Nephron progenitor cell (in vitro differentiated cells): ENCODE data around the gene NXPE4.
"Not testable (repeated sequence)": the region's sequence is repeated elsewhere in the genome, so short reads cannot be mapped to it uniquely, and the experiment has no call there.

Experiments
- DNase-seq: peaks from one replicate; pipeline ENCODE4 v3.0.0; 2021
- H3K27ac Mint-ChIP-seq: 2 replicates; pipeline ENCODE4 v1.8.0; 2021; ENCODE audit warnings: mild to moderate bottlenecking, moderate library complexity, mixed read lengths
- H3K27me3 Mint-ChIP-seq: 2 replicates; pipeline ENCODE4 v1.8.0; 2021; ENCODE audit warnings: mild to moderate bottlenecking, low read depth, mixed read lengths; ENCODE audit not compliant: poor library complexity
- H3K36me3 Mint-ChIP-seq: 2 replicates; pipeline ENCODE4 v1.8.0; 2021; ENCODE audit warnings: low read depth, mixed read lengths
- H3K4me1 Mint-ChIP-seq: 2 replicates; pipeline ENCODE4 v1.8.0; 2021; ENCODE audit warnings: mixed read lengths
- H3K4me3 Mint-ChIP-seq: 2 replicates; pipeline ENCODE4 v1.8.0; 2021; ENCODE audit warnings: mild to moderate bottlenecking, moderate library complexity, mixed read lengths
- H3K9me3 Mint-ChIP-seq: 2 replicates; pipeline ENCODE4 v1.8.0; 2021; ENCODE audit warnings: mild to moderate bottlenecking, moderate library complexity, mixed read lengths
- TF ChIP-seq, protein P1 (sequence below): fragments of 200-600 bp; sonication (generic); IDR thresholded peaks from 2 replicates; pipeline ENCODE4 v1.5.0; 2021; ENCODE audit warnings: antibody characterized with exemption

Gene NXPE4

DNA sequence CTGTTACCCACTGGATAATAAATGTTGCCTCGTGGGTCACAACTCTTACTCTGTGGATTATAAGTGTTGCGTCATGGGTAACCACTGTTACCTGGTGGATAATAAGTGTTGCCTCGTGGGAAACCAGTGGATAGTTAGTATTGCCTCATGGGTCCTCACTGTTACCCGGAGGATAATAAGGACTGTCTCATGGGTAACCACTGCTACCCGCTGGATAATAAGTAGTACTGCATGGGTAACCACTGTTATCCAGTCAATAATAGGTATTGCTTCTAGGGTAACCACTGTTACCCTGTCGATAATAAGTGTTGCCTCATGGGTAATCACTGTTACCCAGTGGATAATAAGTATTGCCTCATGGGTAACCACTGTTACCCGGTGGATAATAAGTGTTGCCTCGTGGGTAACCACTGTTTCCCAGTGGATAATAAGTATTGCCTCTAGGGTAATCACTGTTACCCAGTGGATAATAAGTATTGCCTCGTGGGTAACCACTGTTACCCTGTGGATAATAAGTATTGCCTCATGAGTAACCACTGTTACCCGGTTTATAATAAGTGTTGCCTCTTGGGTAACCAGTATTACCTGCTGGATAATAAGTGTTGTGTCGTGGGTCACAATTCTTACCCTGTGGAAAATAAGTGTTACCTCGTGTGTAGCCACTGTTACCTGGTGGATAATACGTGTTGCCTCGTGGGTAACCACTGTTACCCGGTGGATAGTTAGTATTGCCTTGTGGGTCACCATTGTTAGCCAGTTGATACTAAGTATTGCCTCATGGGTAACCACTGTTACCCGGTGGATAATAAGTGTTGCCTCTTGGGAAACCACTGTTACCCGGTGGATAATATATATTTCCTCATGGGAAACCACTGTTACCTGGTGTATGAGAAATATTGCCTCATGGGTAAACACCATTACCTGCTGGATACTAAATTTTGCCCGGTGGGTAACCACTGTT is 15.7 kb upstream of the NXPE4 start:
- no peak for DNase-seq
- TF ChIP-seq, protein P1, sequence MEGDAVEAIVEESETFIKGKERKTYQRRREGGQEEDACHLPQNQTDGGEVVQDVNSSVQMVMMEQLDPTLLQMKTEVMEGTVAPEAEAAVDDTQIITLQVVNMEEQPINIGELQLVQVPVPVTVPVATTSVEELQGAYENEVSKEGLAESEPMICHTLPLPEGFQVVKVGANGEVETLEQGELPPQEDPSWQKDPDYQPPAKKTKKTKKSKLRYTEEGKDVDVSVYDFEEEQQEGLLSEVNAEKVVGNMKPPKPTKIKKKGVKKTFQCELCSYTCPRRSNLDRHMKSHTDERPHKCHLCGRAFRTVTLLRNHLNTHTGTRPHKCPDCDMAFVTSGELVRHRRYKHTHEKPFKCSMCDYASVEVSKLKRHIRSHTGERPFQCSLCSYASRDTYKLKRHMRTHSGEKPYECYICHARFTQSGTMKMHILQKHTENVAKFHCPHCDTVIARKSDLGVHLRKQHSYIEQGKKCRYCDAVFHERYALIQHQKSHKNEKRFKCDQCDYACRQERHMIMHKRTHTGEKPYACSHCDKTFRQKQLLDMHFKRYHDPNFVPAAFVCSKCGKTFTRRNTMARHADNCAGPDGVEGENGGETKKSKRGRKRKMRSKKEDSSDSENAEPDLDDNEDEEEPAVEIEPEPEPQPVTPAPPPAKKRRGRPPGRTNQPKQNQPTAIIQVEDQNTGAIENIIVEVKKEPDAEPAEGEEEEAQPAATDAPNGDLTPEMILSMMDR: no peak
- Mint-ChIP-seq H3K9me3 (peaks cover 83% of the 10 kb centered on the region), H3K4me1 (no peaks in the 10 kb centered on the region), H3K36me3 (no peaks in the 10 kb centered on the region), H3K27ac (no peak overlapping the region), H3K4me3 (no peak overlapping the region), H3K27me3 (no peaks in the 10 kb centered on the region)

DNA sequence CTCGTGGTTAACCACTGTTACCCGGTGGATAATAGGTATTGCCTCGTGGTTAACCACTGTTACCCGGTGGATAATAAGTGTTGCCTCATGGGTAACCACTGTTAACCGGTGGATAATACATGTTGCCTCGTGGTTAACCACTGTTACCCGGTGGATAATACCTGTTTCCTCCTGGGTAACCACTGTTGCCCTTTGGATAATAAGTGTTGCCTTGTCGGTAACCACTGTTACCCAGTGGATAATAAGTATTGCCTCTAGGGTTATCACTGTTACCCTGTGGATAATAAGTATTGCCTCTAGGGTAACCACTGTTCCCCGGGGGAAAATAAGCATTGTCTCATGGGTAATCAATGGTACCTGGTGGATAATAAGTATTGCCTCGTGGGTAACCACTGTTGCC is 15.0 kb upstream of the NXPE4 start:
- no peak overlapping the region for H3K4me3 Mint-ChIP-seq
- no peaks in the 10 kb centered on the region for H3K27me3 Mint-ChIP-seq
- TF ChIP-seq, protein P1: no peak
- DNase-seq: no peak
- no peaks in the 10 kb centered on the region for H3K4me1 Mint-ChIP-seq
- no peaks in the 10 kb centered on the region for H3K36me3 Mint-ChIP-seq
- H3K27ac Mint-ChIP-seq: no peak overlapping the region
- H3K9me3 Mint-ChIP-seq: peaks cover 78% of the 10 kb centered on the region

DNA sequence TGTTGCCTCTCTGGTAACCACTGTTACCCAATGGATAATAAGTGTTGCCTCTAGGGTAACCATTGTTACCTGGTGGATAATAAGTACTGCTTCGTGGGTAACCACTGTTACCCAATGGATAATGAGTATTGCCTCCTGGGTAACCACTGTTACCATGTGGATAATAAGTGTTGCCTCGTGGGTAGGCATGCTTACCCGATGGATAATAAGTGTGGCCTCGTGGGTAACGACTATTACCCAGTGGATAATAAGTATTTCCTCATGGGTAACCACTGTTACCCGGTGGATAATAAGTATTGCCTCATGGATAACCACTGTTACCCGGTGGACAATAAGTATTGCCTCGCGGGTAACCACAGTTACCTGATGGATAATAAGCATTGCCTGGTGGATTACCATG is 13.8 kb upstream of the NXPE4 start:
- Mint-ChIP-seq H3K4me3 (no peak overlapping the region), H3K27ac (no peak overlapping the region), H3K9me3 (peaks cover 78% of the 10 kb centered on the region), H3K36me3 (no peaks in the 10 kb centered on the region), H3K4me1 (no peaks in the 10 kb centered on the region), H3K27me3 (no peaks in the 10 kb centered on the region)
- TF ChIP-seq, protein P1: no peak
- no peak for DNase-seq

DNA sequence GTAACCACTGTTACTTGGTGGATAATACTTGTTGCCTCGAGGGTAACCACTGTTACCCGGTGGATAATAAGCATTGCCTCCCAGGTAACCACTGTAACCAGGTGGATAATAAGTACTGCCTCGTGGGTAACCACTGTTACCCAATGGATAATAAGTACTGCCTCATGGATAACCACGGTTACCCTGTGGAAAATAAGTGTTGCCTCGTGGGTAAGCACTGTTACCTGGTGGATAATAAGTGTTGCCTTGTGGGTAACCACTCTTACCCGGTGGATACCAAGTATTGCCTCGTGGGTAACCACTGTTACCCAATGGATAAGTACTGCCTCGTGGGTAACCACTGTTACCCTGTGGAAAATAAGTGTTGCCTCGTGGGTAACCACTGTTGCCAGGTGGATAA is 13.0 kb upstream of the NXPE4 start:
- H3K9me3 Mint-ChIP-seq: peaks cover 73% of the 10 kb centered on the region
- H3K4me1 Mint-ChIP-seq, H3K27me3 Mint-ChIP-seq, H3K4me3 Mint-ChIP-seq, H3K27ac Mint-ChIP-seq, DNase-seq, H3K36me3 Mint-ChIP-seq: not testable (repeated sequence)

DNA sequence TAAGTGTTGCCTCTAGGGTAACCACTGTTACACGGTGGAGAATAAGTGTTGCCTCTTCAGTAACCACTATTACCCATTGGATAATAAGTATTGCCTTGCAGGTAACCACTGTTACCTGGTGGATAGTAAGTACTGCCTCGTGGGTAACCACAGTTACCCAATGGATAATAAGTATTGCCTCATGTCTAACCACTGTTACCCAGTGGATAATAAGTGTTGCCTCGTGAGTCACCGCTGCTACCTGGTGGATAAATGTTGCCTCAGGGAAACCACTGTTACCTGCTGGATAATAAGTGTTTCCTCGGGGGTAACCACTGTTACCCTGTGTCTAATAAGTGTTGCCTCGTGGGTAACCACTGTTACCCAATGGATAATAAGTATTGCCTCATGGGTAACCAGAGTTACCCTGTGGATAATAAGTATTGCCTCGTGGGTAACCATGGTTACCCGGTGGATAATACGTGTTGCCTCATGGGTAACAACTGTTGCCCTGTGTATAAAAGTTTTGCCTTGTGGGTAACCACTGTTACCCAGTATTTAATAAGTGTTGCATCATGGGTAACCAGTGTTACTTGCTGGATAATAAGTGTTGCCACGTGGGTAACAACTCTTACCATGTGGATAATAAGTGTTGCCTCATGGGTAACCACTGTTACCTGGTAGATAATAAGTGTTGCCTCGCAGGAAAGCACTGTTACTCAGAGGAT is 12.3 kb upstream of the NXPE4 start:
- no peak for DNase-seq
- H3K36me3 Mint-ChIP-seq: no peaks in the 10 kb centered on the region
- H3K4me3 Mint-ChIP-seq: no peak overlapping the region
- TF ChIP-seq, protein P1: no peak
- H3K9me3 Mint-ChIP-seq: peaks cover 72% of the 10 kb centered on the region
- H3K27me3 Mint-ChIP-seq: no peaks in the 10 kb centered on the region
- no peaks in the 10 kb centered on the region for H3K4me1 Mint-ChIP-seq
- no peak overlapping the region for H3K27ac Mint-ChIP-seq

DNA sequence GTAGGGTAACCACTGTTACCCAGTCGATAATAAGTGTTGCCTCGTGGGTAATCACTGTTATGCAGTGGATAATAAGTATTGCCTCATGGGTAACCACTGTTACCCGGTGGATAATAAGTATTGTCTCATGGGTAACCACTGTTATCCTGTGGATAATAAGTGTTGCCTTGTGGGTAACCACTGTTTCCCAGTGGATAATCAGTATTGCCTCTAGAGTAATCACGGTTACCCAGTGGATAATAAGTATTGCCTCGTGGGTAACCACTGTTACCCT is 11.2 kb upstream of the NXPE4 start:
- not testable (repeated sequence) for H3K4me3 Mint-ChIP-seq, DNase-seq, H3K36me3 Mint-ChIP-seq, H3K27ac Mint-ChIP-seq, H3K4me1 Mint-ChIP-seq, H3K27me3 Mint-ChIP-seq
- H3K9me3 Mint-ChIP-seq: peaks cover 60% of the 10 kb centered on the region
